HS-27A (cell line): Measurements from ENCODE around the gene ANTXR1.

Source experiments
- DNase-seq: peaks from one replicate; pipeline ENCODE4 v3.0.0-alpha.2; 2012; ENCODE audit warnings: low read depth, missing footprints

ANTXR1 gene

DNA sequence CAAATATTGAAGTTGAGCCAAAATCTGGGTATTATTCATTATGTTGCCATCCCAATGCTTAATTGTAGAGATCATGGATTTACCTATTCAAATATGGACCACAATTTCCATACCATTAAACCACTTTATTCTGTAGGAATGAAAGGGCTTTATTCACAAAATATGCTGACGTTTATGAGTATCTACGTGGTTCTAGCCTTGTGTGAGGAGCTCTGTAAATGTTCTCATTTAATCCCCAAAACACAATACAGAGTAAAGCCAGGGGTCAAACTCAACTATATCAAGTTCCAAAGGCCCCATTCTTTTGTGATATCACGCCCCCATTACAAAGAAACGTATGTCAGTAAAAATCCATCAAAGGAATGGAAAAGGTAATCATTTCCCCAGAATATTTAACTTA, 61.9 kb downstream of the ANTXR1 start:
- no peak for DNase-seq

DNA sequence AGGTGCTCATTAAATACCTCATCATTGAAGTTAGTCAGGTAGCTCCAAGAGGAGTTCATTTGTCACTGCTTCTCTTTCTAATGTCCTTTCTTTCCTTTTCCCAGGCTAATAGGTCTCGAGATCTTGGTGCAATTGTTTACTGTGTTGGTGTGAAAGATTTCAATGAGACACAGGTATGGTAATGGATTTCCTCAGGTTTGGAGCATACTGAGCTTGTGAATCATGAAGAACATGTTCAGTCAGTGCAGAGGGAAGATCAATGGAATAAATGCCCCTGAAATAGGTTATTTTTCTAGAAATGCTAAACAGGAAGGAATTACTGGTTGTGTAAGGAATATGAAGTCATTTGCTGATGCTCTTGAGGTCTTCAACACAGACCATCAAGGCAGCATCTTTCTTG, 62.5 kb downstream of the ANTXR1 start:
- no peak for DNase-seq

DNA sequence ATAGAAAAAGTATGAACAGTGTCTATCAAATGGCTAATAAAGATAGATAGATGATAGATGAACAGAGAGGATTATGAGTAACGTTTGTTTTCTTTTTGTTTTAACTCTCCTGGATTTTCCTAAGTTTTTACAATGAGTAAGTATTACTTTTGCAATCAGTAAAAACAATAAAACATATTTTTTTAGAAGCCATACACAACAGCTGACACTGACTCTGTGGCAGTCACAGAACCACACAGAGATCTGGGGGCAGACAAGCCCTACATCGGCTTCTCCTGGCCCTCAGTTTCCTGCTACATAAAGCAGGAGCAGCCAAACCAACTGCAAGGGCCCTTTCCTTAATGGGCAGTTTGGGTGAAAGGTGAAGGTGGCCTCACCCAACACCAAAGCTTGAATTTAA, 63.6 kb downstream of the ANTXR1 start:
- no peak for DNase-seq

DNA sequence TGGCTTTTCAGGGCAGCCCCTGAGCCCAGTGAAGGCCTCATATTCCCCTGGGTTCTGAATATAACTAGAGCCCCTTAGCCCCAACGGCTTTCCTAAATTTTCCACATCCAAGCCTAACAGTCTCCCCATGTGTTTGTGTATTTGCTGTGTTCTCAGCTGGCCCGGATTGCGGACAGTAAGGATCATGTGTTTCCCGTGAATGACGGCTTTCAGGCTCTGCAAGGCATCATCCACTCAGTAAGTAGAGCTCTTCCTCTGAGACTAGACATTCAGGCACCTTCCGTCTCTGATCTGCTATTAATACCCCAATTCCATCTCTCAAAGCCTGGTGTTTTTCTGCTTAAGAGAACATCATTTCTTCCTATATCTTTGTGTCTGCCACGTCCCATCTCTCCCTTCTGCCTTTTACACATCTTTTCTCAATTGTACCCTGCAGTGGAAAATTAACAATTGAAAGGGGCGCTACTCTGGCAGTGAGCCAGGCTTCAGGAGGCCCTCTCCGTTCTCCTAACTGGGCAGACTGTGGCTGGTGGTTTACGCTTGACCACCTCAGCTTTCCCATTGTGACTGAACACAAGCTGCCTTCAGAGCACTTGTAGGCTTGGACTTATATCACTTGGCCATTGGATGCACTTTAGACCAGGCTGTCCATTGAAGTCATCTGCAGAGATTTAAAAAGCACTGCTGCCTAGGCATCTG, 64.4 kb downstream of the ANTXR1 start:
- DNase-seq, result no peak

DNA sequence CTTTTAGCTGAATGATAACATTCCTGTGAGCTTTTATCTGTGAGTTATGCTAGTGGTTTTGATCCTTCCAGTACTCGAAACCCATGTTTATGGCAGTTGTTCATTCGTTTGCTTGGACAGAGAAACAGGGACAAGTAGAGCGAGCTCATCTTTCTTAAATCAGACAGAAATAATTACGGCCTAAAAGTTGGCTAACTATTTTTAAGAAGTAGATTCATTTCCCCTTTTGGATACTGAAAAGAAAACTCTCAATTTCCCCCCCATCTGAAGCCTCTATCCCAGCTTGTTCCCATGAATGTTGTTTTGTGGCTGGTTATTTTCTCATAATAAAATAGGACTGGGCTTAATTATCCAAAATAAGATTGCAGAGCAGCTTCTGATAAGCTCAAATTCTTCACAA, 67.1 kb downstream of the ANTXR1 start:
- no peak for DNase-seq

DNA sequence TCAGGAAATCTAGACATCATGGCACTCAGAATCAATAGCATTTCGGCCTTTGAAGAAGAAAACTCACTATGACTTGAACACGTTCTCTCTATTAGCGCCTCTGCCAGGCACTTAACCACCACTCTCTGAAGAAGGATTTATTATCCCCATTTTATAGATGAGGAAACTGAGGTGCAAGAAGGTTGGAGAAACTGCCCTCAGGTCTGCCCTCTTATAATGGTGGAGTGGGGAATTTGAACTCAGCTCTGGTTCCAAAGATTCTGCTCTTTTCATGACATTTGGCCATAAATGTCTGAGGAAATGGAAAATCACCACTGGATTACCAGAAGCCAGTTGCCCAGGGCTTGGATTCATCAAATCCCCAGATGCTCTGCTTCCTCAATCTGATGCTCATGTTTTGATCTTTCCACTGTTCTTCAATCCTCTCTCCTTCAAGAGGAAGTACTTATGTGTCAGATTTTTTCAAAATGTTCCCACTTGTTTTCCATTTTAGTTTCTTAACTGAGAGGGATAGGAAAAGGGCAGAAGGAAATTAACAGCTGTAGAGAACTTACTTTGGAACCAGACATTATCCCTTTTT, 68.1 kb downstream of the ANTXR1 start:
- DNase-seq, result no peak

DNA sequence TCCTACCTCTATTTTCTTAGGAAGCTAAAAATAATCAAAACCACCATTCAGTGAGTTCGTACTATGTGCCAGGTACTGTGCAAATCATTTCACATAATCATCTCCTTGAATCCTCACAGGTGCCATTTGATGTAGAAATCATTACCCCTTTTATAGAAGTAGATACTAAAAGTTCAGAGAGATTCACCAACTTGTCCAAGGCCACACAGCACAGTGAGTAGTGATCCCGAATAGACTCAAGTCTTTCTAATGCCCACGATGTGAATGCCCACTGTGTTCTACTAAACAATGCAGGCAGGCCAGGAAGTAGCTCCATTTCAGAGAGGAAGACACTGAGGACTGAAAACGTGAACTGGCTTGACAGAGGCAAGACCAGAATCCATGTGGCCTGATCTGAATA, 68.8 kb downstream of the ANTXR1 start:
- no peak for DNase-seq

DNA sequence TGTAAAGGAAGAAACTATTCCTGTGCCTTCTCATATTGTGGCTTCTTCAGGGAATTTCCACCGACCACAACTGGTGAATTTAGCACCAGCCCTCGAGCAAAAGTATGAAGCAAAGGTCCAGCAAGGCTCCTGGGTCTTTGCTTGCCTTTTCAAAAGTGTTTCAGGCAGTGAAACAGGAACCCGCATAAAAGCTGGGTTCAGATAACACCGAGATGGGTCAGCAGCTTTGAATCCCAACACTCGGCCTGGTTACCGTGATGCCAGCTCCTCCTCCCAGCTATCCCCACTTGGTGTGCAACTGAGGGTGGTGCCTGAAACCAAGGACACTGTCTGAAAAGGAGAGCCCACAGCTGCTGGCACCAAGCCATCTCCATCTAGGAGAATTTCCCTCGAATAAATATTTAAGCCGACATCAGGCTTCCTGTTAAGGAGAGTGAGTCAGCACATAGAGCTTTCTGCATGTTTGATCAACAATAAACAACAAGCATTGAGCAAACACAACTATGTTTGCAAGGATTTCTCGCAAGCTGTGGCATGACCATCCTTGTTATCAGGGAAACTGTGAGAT, 69.5 kb downstream of the ANTXR1 start:
- no peak for DNase-seq

DNA sequence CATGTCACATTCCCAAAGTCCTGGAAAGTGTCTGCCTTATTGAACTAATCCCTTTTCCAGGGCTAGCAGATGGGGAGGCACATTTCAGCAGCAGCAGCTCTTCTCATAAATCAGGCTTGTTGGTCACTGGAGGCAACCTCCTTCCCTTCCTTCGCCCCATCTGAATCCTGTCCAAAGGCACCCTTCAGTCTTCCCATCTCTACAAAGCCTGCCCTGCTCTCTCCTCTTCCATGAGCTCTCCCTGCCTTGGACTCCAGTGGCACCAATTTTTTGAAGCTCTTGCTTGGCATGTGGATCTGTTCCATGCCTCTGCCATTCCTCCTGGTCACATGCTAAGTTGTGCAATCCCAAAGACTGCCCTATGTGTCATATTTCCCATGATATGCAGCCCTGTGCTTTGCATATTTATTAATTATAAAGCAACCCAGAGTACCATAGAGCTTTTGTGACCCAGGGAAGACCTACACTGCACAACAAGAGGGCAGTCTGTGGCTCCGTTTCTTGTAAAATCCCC, 70.3 kb downstream of the ANTXR1 start:
- DNase-seq, result no peak

DNA sequence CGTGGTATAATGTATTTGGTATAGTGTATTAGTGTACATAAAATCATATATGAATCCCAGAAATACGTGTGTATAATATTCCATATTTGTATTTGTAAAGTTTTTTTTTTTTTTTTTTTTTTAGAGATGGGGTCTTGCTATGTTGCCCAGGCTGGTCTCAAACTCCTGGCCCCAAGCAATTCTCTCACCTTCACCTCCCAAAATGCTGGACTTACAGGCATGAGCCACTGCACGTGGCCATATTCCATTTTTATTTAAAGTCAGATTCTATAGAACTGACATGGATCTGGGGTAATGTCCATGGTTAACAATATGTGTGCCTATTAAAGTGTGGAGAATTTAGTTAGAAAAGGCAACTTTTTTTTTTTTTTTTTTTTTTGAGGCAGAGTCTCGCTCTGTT, 71.5 kb downstream of the ANTXR1 start:
- no peak for DNase-seq

DNA sequence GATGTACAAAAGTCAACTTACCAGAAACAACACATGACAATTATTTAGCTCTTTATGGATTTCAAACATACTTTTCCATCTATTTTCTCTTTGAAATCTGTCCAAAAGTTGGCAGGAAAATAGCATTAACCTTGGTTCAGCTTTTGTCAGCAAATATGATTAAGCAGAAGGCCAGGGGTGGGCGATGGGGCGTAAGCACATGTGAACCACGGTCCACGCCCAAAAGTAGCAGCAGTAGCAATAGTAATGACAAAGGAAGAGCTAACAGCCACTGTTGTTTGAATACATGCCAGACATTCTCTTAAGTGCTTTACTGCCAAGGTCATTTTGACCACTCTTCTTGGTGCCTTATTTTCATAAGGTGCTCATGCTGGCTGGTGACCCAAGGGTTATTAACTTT, 73.5 kb downstream of the ANTXR1 start:
- no peak for DNase-seq

DNA sequence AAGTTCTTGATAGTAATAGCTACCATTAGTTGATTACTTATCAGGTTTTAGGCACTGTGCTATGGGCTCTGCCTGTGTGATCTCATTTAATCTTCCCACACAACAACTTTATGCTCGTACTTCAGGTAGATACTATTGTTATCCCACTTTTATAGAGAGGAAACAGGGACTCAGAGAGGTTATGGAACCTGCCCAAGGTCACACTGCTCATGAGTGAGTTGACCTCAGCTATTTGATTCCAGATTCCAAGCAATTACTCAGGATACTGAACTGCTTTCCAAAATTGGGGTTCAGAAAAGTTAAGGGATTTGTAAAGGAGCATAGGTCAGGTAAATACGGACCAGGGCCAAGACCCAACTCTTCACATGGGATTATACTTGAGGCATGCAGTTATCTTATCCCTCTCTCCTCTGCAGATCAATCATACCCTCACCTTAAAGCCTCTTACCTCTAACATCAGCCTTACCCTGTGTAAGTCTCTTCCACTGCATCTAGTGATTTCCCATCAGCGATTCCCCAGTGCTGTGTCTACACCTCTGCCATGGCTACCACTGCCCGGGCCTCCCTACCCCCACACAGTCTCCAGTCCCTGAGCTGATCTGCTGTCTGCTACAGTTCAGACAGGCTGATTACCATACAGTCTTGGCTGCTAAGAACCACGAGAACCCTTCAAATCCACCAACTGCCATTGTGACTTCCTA, 74.4 kb downstream of the ANTXR1 start:
- no peak for DNase-seq

DNA sequence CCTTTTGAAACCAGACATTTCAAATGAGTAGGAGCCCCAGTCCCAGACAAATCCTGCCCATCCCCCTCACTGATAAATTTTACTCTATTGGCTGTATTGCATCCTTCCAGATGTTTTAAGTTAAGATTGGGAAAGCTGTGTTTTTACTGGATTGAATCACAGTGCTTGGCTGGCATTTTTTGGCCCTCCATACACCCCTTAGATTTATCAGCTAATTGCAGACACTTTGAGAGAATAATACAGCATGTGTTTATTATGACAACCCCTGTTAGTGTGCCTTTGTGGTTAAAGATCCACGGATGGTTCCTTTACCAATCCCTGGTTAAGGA, 74.9 kb downstream of the ANTXR1 start:
- DNase-seq, result no peak

DNA sequence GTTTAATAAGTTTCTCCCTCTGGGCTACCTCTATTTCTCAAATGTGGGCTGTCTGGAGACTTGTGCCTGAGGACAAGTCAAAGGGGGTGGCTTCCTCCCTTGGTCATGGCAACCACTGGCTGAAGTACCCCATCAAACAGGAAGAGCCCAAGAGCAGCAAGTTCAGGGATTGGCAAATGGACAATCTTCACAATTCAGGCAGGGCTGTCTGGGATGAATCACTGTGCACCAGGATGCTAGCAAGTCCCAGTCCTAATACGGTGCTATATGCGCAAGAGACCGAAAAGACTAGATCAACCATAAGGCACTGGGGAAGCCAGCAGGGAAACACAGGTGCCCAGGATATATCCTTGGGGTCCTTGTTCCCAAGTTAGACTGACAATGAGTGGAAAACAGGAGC, 75.5 kb downstream of the ANTXR1 start:
- DNase-seq, result no peak

DNA sequence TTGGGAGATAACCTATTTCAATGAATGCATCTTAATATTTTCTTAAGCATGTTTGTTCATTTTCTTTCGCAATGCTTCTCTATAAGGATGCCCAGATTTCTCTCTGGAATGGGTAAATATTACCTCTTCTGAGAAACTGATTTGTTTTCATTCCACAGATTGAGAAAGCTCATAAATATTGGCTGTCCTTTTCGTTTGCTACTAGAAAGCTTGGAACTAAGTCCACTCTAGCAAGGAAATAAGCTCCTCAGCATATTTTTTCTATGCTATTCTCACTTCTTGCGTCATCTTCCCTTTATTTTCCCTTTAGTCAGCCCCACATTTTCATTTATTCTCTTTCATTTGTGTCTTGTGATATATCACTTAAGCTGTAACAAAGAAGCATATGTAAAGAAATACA, 76.3 kb downstream of the ANTXR1 start:
- DNase-seq, result no peak

DNA sequence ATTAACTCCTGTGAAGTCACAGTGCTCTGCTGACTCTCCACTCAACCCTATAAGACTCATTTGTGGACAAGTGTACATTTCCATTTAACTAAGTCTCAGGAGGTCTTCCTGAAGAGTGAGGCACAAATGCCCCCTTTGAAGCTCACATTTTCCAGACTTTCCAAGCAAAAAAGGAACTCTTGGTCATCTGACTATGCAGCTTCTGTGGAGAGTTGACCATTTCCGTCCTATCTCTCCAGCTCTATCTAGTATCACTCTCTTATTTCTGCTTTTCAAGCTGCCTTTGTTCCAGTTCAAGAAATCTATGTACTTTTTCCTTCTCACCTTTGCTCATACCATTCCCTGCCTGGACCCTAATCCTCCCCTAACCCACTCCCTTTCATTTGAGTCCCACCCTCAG, 77.0 kb downstream of the ANTXR1 start:
- DNase-seq, result no peak

DNA sequence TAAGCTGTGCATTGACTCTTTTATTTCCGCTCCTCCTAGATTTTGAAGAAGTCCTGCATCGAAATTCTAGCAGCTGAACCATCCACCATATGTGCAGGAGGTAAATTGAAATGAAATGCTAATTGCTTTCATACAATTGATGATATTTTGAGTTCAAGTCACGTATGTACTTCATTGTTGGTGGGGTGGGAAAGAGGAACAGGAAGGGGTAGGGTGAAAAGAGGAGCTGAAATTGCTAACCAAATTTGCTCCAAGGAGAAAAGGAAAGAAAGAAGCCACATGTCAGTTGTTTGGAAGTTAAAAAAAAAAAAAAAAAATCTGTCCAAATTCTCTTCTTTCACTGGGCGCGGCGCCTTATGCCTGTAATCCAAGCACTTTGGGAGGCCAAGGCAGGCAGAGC, 77.8 kb downstream of the ANTXR1 start:
- DNase-seq, result no peak

DNA sequence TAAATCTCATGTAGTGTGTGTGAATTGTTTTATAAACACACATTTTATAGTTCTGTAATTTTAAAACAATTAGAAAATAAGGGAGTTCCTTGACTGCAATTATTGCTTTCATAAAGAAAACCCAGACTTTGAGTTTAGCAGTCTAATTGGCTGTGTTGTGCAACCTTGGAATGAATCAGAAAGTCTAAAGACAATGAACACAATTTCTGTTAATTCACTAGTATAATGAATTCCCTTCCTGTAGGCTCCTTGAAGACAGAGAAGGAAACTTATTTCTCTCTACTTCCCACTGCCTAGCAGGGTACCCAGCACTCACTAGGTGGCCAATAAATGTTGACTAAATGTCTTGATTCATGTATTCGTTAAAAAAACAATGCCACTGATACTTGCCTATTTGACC, 79.9 kb downstream of the ANTXR1 start:
- no peak for DNase-seq

DNA sequence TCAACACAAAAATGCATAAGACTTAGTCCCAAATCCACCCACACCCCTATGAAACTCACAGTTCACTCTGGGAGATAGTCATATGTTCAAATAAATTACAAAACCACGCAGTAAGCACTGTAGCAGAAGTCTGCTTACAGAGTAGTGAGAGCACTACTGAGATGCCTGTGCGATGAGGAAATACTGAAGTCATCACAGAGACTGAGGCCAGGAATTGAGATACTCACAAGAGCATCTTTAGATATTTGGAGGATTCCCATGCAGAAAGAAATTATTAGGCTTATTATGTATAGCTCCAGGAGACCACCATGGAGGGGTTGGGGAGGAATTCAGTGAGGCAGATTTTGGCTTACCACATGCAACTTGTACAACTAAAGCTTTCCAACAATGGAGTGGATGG, 82.3 kb downstream of the ANTXR1 start:
- DNase-seq, result no peak

DNA sequence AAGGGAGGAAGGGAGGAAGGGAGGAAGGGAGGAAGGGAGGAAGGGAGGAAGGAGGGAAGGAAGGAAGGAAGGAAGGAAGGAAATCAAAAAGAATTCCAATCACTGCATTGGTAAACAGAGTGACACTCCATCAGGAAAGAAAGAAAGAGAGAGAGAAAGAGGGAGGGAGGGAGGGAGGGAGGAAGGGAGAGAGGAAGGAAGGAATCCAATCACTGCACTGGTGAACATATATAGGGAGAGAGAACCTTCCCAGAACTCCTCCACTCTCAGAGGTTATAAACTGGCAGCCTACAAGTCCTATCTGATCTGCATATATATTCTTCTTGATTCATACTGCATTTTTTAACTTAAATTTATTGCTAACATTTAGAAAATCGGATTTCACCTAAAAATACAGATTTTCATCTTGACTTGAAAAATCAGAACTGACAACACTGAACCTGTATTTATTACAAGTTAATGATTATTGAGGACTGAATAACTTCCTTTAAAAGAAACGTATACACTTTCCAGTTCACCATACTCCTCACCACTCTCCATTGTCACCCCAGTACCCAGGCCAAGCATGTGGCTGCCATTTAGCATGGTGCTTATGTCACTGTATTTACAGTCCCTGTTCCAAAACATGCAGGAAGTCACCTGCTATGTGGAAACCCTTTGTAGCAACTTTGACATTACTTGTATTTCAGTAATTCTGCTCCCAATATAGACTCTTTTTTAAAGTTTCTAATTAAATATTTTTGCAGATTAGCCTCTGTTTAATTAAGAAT, 83.5 kb downstream of the ANTXR1 start:
- DNase-seq, result no peak

DNA sequence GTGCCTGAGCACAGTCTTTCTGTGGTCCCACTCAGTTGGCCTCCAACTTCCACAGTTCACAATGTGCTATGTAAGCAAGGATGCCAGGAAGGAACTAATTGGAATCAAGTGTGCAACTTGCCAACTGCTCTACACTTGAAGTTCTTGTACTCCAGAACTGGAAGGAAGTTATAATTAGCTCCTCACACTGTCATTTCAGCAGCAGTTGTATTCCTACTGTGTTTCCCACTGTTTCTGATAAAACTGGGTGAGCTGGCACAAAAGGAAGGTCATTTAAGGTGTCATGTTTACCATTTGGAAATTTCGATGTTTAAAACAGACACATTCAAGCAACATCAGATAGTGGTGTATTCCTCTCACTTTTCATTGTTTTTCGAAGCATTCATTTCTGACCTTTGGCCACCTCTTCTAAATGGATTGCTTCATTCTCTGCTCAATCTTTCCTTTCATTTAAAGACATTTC, 84.2 kb downstream of the ANTXR1 start:
- no peak for DNase-seq

DNA sequence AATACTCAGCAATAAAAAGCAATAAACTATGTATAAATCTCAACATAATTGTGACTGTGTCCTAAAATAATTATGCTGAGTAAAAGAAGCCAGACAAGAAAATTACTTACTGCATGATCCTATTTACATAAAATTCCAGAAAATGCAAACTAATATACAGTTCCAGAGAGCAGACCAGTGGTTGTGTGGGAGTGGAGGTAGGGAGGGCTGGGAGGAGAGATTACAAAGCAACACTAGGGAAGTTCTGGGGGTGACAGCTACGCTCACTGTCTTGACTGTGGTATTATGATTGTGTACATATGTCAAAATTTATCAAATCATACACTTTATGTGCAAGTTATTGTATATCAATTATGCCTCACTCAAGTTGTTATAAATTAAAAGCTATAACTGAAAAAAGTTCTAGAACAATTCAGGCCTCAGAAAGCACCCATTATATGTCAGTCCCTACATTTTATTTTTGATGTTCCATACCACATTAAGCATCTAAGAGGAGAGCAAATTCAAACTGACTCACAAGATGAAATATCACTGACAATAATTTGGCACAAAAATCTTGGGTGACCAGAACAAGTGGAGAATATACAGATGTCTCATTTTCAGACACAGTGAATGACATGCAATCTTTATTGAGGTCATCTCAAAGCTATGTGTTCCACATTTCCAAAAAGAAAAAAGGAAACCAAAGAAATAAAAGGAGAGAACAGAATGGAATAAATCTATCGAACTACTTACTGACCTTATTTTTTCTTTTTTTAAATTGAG, 85.1 kb downstream of the ANTXR1 start:
- no peak for DNase-seq
